Endothelial cell of umbilical vein (primary cell): ENCODE measurements around the gene RAB43. TPM values are rescaled to one million over a fixed set of nuclear protein-coding genes. Genes with fewer than 3 reads are reported as not detected.

Experiments
- BruUV-seq: library from RNA; stranded (reverse); fragments of 400-500 nt; replicated peaks from 2 replicates; lab custom pipeline; 2021; lab: Mats Ljungman, UMichigan
- CTCF ChIA-PET: fragments of 300-600, 350-600 bp; sonication (Branson Sonifier 250); formaldehyde crosslinking; loops from one replicate; lab custom pipeline; 2021; ENCODE audit warnings: antibody characterized with exemption, inconsistent platforms; lab: Charles Lee
- POLR2A ChIA-PET: fragments of 300-600, 350-600 bp; sonication (Branson Sonifier 250); formaldehyde crosslinking; loops from one replicate; lab custom pipeline; 2021; ENCODE audit warnings: antibody characterized with exemption, inconsistent platforms; lab: Charles Lee
- DNase-seq: peaks from one replicate; pipeline ENCODE4 v3.0.0-alpha.2; 2011; ENCODE audit warnings: low read depth, low spot score
- FAIRE-seq: peaks from 2 replicates; lab custom pipeline; 2011; peaks lifted over from hg19 to GRCh38; lab: Jason Lieb, UNC
- H2AFZ ChIP-seq: 2 replicates; pipeline ENCODE4 v1.6.0; 2012; ENCODE audit warnings: low read depth, low read length, control low read depth, inconsistent platforms
- H3K27ac ChIP-seq: 2 replicates; pipeline ENCODE4 v1.5.1; 2011; ENCODE audit warnings: low read depth, mild to moderate bottlenecking, control low read depth, low read length, moderate library complexity; ENCODE audit not compliant: insufficient read depth
- H3K27me3 ChIP-seq, 2 experiments: 2 replicates each; pipeline versions ENCODE4 v1.6.0 to v1.6.1; 2011; ENCODE audit warnings: low read length in 2 of 2, mixed read lengths in 1 of 2; ENCODE audit not compliant: control insufficient read depth in 2 of 2, insufficient read depth in 2 of 2
- H3K36me3 ChIP-seq, 2 experiments: 2 replicates in 1 of 2; 3 replicates in 1 of 2; pipeline ENCODE4 v1.5.1; 2011; ENCODE audit warnings: low read length in 2 of 2, mild to moderate bottlenecking in 1 of 2, moderate library complexity in 1 of 2; ENCODE audit not compliant: control insufficient read depth in 2 of 2, insufficient read depth in 2 of 2; ENCODE audit errors: extremely low read depth in 1 of 2
- H3K4me1 ChIP-seq: 3 replicates; pipeline ENCODE4 v1.5.1; 2011; ENCODE audit warnings: mild to moderate bottlenecking, low read length; ENCODE audit not compliant: control insufficient read depth, insufficient read depth; ENCODE audit errors: extremely low read depth
- H3K4me2 ChIP-seq: 2 replicates; pipeline ENCODE4 v1.6.1; 2011; ENCODE audit warnings: low read length, control low read depth, mixed read lengths; ENCODE audit not compliant: insufficient read depth
- H3K4me3 ChIP-seq, 3 experiments: fragments of 200-600 bp in 1 of 3; sonication (generic), shearing (Covaris generic) in 1 of 3; replicated peaks in 1 of 3; 2 replicates each; pipeline ENCODE4 v1.5.1; 2011 to 2016; ENCODE audit warnings: control low read depth in 3 of 3, low read length in 3 of 3, mild to moderate bottlenecking in 2 of 3, inconsistent platforms in 1 of 3, low read depth in 1 of 3, moderate library complexity in 1 of 3; ENCODE audit not compliant: insufficient read depth in 1 of 3
- H3K79me2 ChIP-seq: 2 replicates; pipeline ENCODE4 v1.6.0; 2012; ENCODE audit warnings: low read length, inconsistent platforms; ENCODE audit not compliant: control insufficient read depth, insufficient read depth
- H3K9ac ChIP-seq: replicated peaks from 2 replicates; pipeline ENCODE3; 2011; ENCODE audit warnings: low read length, control low read depth; ENCODE audit not compliant: insufficient read depth; ENCODE audit errors: extremely low read depth
- H3K9me1 ChIP-seq: replicated peaks from 3 replicates; pipeline ENCODE4 v1.6.0; 2011; ENCODE audit warnings: mild to moderate bottlenecking, low read length; ENCODE audit not compliant: control insufficient read depth, insufficient read depth; ENCODE audit errors: extremely low read depth
- H3K9me3 ChIP-seq: replicated peaks from 2 replicates; pipeline ENCODE4 v1.5.1; 2012; ENCODE audit warnings: low read length, inconsistent platforms; ENCODE audit not compliant: control insufficient read depth, insufficient read depth
- H4K20me1 ChIP-seq: replicated peaks from 2 replicates; pipeline ENCODE3; 2011; ENCODE audit warnings: mild to moderate bottlenecking, low read length; ENCODE audit not compliant: control insufficient read depth, insufficient read depth; ENCODE audit errors: extremely low read depth
- EZH2 ChIP-seq: IDR thresholded peaks from 2 replicates; pipeline ENCODE4 v1.6.1; 2012; ENCODE audit warnings: borderline replicate concordance, low read depth, mild to moderate bottlenecking, moderate library complexity, low read length, inconsistent platforms; ENCODE audit not compliant: severe bottlenecking
- GATA2 ChIP-seq: IDR thresholded peaks from 2 replicates; pipeline ENCODE4 v1.7.0; 2011; ENCODE audit warnings: low read depth, mild to moderate bottlenecking, moderate library complexity, mixed read lengths, low read length; ENCODE audit not compliant: insufficient read length, insufficient read depth
- JUN ChIP-seq: IDR thresholded peaks from 2 replicates; pipeline ENCODE4 v1.6.1; 2011; ENCODE audit warnings: borderline replicate concordance, low read depth; ENCODE audit not compliant: insufficient read length, insufficient read depth
- POLR2A ChIP-seq: IDR thresholded peaks from 2 replicates; pipeline ENCODE4 v1.6.1; 2012; ENCODE audit warnings: low read depth, mild to moderate bottlenecking, control low read depth, low read length
- dilution Hi-C: fragments of 300-500 bp; cut with MboI; formaldehyde crosslinking; loops from one replicate; pipeline ENCODE4 v1.15.0; 2019; ENCODE audit warnings: low sequenced_read_pairs; ENCODE audit not compliant: extremely low pct_ligation_motif_present
- intact Hi-C: fragments of 100-400 bp; cut with micrococcal nuclease; formaldehyde crosslinking; loops from one replicate; pipeline ENCODE4 v1.10.0; 2022
- polyA plus RNA-seq, 4 experiments: library from polyadenylated mRNA; depleted of rRNA in 3 of 4; stranded (reverse) in 3 of 4; unstranded in 1 of 4; fragments of >200 nt; gene quantifications; 2 replicates each; pipeline versions ENCODE4 v1.2.1 to v1.2.3, GENCODE V29; 2011 to 2012; ENCODE audit warnings: missing spikeins in 1 of 4
- total RNA-seq: library from RNA; stranded (reverse); gene quantifications from 2 replicates; pipeline ENCODE4 v1.2.3, GENCODE V29; 2021
- TF ChIP-seq, protein P1 (sequence below): IDR thresholded peaks from 2 replicates; pipeline ENCODE4 v1.6.1; 2011; ENCODE audit not compliant: insufficient read depth, insufficient read length
- TF ChIP-seq, protein P2 (sequence below), 2 donors: IDR thresholded peaks; 1 replicate in 1 of 2; 2 replicates in 1 of 2; pipeline ENCODE4 v1.5.1; 2011; ENCODE audit warnings: low read length in 2 of 2, mild to moderate bottlenecking in 2 of 2, moderate library complexity in 2 of 2, control low read depth in 1 of 2, inconsistent platforms in 1 of 2, low read depth in 1 of 2; ENCODE audit not compliant: insufficient read depth in 1 of 2; ENCODE audit errors: extremely low read depth in 1 of 2

The RAB43 gene
- total and polyA plus RNA-seq, 2 donors (not counting 3 experiments of a cell fraction or from before 2014, with no cell fraction given), result 18.5 to 31.5 TPM

DNA sequence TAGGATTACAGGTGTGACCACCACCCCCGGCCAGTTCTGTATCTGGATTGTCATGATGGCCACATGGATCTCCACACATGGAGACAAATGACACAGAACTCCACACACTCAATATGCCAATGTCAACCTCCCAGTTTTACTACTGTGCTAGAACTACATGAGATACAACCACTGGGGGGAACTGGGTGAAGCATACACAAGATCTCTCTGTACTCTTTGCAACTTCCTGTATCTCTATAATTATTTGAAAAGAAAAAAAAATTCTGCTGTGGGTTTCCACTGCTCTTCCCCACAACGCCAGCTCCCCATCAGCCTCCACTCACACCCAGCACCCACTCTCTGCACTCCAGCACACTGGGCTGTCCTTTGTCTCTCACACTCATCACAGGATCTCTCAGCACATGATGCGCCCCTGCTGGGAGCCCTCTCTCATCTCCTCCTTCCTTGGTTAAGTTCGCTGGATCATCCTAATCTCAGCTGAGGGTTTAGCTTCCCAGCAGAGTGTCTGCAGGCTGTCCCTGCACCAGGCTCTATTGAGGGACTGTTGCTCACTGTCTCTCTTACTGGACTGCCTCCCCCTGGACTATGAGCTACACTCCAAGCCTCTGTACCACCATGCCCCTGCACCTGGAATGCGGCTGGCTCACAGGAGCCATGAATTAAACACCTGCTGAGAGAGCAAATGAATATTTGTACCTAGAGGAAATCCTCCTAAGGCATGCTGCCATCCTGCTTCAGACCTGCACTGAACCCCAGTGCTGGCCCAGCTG lies 10.7 kb upstream of the RAB43 start:
- no peak overlapping the region for H3K4me2 ChIP-seq
- ChIA-PET CTCF (interaction anchor here (1.2 to 5.2 kb wide), 2 partner anchors 11 to 162 kb away, joined by 4 to 27 read pairs; no protein-coding TSS in a partner anchor), POLR2A (no interaction called here)
- FAIRE-seq, result no peak
- H3K27ac ChIP-seq, result no peak overlapping the region
- H3K36me3 ChIP-seq, result peaks cover 21 to 47% of the 10 kb centered on the region in 2 experiments
- no peaks in the 10 kb centered on the region for H3K79me2 ChIP-seq
- no peak overlapping the region for H3K4me3 ChIP-seq
- no peak overlapping the region for H3K9ac ChIP-seq
- intact Hi-C loops (no loop called here), dilution Hi-C loops (no loop called here)
- H3K4me1 ChIP-seq, result no peaks in the 10 kb centered on the region
- no peak for DNase-seq
- no peaks in the 10 kb centered on the region for H3K9me1 ChIP-seq
- no peaks in the 10 kb centered on the region for H3K27me3 ChIP-seq
- no peak overlapping the region for H2AFZ ChIP-seq
- TF ChIP-seq EZH2 (no peak), POLR2A (no peak)
- H4K20me1 ChIP-seq, result no peaks in the 10 kb centered on the region
- no TSS peak for BruUV-seq
- H3K9me3 ChIP-seq, result no peaks in the 10 kb centered on the region

DNA sequence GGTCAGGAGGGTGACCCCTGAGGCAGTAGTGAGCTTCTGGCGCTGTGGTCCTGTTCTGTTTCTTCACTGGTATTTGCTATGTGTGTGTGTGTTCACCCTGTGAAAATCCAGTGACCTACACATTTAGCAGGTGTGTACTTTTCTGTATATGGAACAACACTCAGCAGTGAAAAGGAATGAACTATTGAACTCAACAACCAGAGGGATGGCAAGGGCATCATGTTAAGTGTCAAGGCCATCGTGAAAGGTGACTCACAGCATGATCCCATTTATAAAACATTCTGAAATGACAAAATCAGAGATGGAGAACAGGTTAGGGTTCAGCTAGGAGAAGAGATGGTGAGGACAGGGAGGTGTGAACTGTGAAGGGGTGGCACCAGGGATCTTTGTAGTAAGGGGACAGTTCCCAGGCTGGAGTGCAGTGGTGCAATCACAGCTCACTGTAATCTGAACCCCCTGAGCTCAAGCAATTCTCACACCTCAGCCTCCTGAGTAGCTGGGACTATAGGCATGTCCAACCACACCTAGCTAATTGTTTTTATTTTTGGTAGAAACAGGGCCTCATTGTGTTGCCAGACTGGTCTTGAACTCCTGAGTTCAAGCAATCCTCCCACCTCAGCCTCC lies 10.0 kb upstream of the RAB43 start:
- DNase-seq (no peak), FAIRE-seq (no peak)
- Histone ChIP-seq H3K4me3 (no peak overlapping the region), H4K20me1 (no peaks in the 10 kb centered on the region), H3K27me3 (no peaks in the 10 kb centered on the region), H3K4me2 (no peak overlapping the region), H3K79me2 (no peaks in the 10 kb centered on the region), H3K9ac (no peak overlapping the region), H3K9me1 (no peaks in the 10 kb centered on the region), H3K36me3 (peaks cover 21 to 47% of the 10 kb centered on the region in 2 experiments), H3K9me3 (no peaks in the 10 kb centered on the region), H2AFZ (no peak overlapping the region), H3K4me1 (no peaks in the 10 kb centered on the region), H3K27ac (no peak overlapping the region)
- ChIA-PET CTCF (interaction anchor here (1.2 to 5.2 kb wide), 3 partner anchors 10 to 161 kb away, joined by 3 to 27 read pairs (median 4); partner anchors contain the start of gene RAB43), POLR2A (no interaction called here)
- intact Hi-C loops, result no loop called here
- TF ChIP-seq, protein P1, sequence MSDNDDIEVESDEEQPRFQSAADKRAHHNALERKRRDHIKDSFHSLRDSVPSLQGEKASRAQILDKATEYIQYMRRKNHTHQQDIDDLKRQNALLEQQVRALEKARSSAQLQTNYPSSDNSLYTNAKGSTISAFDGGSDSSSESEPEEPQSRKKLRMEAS, result no peak
- no peak for TF ChIP-seq GATA2
- TF ChIP-seq, protein P2, sequence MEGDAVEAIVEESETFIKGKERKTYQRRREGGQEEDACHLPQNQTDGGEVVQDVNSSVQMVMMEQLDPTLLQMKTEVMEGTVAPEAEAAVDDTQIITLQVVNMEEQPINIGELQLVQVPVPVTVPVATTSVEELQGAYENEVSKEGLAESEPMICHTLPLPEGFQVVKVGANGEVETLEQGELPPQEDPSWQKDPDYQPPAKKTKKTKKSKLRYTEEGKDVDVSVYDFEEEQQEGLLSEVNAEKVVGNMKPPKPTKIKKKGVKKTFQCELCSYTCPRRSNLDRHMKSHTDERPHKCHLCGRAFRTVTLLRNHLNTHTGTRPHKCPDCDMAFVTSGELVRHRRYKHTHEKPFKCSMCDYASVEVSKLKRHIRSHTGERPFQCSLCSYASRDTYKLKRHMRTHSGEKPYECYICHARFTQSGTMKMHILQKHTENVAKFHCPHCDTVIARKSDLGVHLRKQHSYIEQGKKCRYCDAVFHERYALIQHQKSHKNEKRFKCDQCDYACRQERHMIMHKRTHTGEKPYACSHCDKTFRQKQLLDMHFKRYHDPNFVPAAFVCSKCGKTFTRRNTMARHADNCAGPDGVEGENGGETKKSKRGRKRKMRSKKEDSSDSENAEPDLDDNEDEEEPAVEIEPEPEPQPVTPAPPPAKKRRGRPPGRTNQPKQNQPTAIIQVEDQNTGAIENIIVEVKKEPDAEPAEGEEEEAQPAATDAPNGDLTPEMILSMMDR (IDR thresholded peaks at IDR 0.05; ENCODE audit: extremely low read depth in 1 of 2, insufficient read depth in 1 of 2, low read depth in 1 of 2, low read length in 2 of 2), result no peak
- TF ChIP-seq JUN, result no peak
- dilution Hi-C loops, result no loop called here
- no TSS peak for BruUV-seq
